ENCODE data around the gene ZNF831.
A peak's percentile ranks its signal among the peaks of the same experiment; 100 is the strongest.

Gene ZNF831

GRCh38 chr20:59179988-59180387 lies 16.4 kb downstream of the ZNF831 start:
- ATAC-seq (ENCODE audit: low read depth) (no peak), DNase-seq (ENCODE audit: low spot score) (no peak)
- Histone ChIP-seq H3K9me3 (ENCODE audit: severe bottlenecking) (no peaks in the 10 kb centered on the region), H3K4me1 (ENCODE audit: insufficient read depth, poor library complexity, severe bottlenecking) (no peaks in the 10 kb centered on the region), H3K27ac (ENCODE audit: poor library complexity, severe bottlenecking) (no peak overlapping the region), H3K27me3 (ENCODE audit: insufficient read depth, poor library complexity, severe bottlenecking) (peaks cover 51% of the 10 kb centered on the region), H3K36me3 (ENCODE audit: low read depth) (no peaks in the 10 kb centered on the region), H3K4me3 (ENCODE audit: severe bottlenecking) (no peak overlapping the region)
- no peak for TF ChIP-seq CTCF (IDR thresholded peaks at IDR 0.05; ENCODE audit: poor library complexity, severe bottlenecking)

- DNase-seq (ENCODE audit: low spot score) = no peak
- TF ChIP-seq CTCF (IDR thresholded peaks at IDR 0.05; ENCODE audit: poor library complexity, severe bottlenecking) = no peak
- Histone ChIP-seq H3K4me3 (ENCODE audit: severe bottlenecking) (no peak overlapping the region), H3K9me3 (ENCODE audit: severe bottlenecking) (no peaks in the 10 kb centered on the region), H3K27me3 (ENCODE audit: insufficient read depth, poor library complexity, severe bottlenecking) (peaks cover 39% of the 10 kb centered on the region), H3K27ac (ENCODE audit: poor library complexity, severe bottlenecking) (no peak overlapping the region), H3K36me3 (ENCODE audit: low read depth) (no peaks in the 10 kb centered on the region), H3K4me1 (ENCODE audit: insufficient read depth, poor library complexity, severe bottlenecking) (no peaks in the 10 kb centered on the region)
- ATAC-seq (ENCODE audit: low read depth) = no peak
These were observed 18.3 kb downstream of the ZNF831 start for GRCh38 chr20:59181936-59182335.

- Histone ChIP-seq H3K27me3 (ENCODE audit: insufficient read depth, poor library complexity, severe bottlenecking) (peaks cover 34% of the 10 kb centered on the region), H3K4me1 (ENCODE audit: insufficient read depth, poor library complexity, severe bottlenecking) (no peaks in the 10 kb centered on the region)
- no peak for DNase-seq (ENCODE audit: low spot score)
These were observed 18.9 kb downstream of the ZNF831 start for GRCh38 chr20:59182401-59183044.

GRCh38 chr20:59183751-59184150 lies 20.1 kb downstream of the ZNF831 start:
- Histone ChIP-seq H3K27me3 (ENCODE audit: insufficient read depth, poor library complexity, severe bottlenecking) (peaks cover 25% of the 10 kb centered on the region), H3K27ac (ENCODE audit: poor library complexity, severe bottlenecking) (no peak overlapping the region), H3K4me3 (ENCODE audit: severe bottlenecking) (no peak overlapping the region), H3K9me3 (ENCODE audit: severe bottlenecking) (no peaks in the 10 kb centered on the region), H3K36me3 (ENCODE audit: low read depth) (no peaks in the 10 kb centered on the region), H3K4me1 (ENCODE audit: insufficient read depth, poor library complexity, severe bottlenecking) (no peaks in the 10 kb centered on the region)
- no peak for DNase-seq (ENCODE audit: low spot score)
- ATAC-seq (ENCODE audit: low read depth) = no peak; the same call in 2 of the 3 replicates
- no peak for TF ChIP-seq CTCF (IDR thresholded peaks at IDR 0.05; ENCODE audit: poor library complexity, severe bottlenecking)

More at GRCh38 chr20:59182401-59183044, 18.9 kb downstream of the ZNF831 start:
- H3K27ac ChIP-seq (ENCODE audit: poor library complexity, severe bottlenecking) = no peak overlapping the region
- no peak for ATAC-seq (ENCODE audit: low read depth)
- H3K36me3 ChIP-seq (ENCODE audit: low read depth) = no peaks in the 10 kb centered on the region
- H3K9me3 ChIP-seq (ENCODE audit: severe bottlenecking) = no peaks in the 10 kb centered on the region
- H3K4me3 ChIP-seq (ENCODE audit: severe bottlenecking) = no peak overlapping the region
- TF ChIP-seq CTCF (IDR thresholded peaks at IDR 0.05; ENCODE audit: poor library complexity, severe bottlenecking) = no peak

GRCh38 chr20:59184880-59185447 lies 21.3 kb downstream of the ZNF831 start:
- no peak overlapping the region for H3K4me3 ChIP-seq (ENCODE audit: severe bottlenecking)
- DNase-seq (ENCODE audit: low spot score) (peak; percentile 76), ATAC-seq (ENCODE audit: low read depth) (peak; percentile 40; the same call in 2 of the 3 replicates)
- peaks cover 25% of the 10 kb centered on the region for H3K27me3 ChIP-seq (ENCODE audit: insufficient read depth, poor library complexity, severe bottlenecking)
- no peaks in the 10 kb centered on the region for H3K36me3 ChIP-seq (ENCODE audit: low read depth)
- no peaks in the 10 kb centered on the region for H3K9me3 ChIP-seq (ENCODE audit: severe bottlenecking)
- H3K4me1 ChIP-seq (ENCODE audit: insufficient read depth, poor library complexity, severe bottlenecking) = no peaks in the 10 kb centered on the region
- TF ChIP-seq CTCF (IDR thresholded peaks at IDR 0.05; ENCODE audit: poor library complexity, severe bottlenecking) = no peak
- no peak overlapping the region for H3K27ac ChIP-seq (ENCODE audit: poor library complexity, severe bottlenecking)
